ENCODE data around the gene MATCAP1. TPM values are rescaled to one million over a fixed set of nuclear protein-coding genes. Genes with fewer than 3 reads are reported as not detected.

The MATCAP1 gene
- polyA plus RNA-seq, 2 of the 4 experiments (the other 2 are of a cell fraction): 7.5 to 20.8 TPM

- POLR2A ChIA-PET: no interaction called here
- no peak for DNase-seq (ENCODE audit: low read depth in 1 of 2, low spot score in 1 of 2)
- no peak for FAIRE-seq
- CTCF ChIA-PET: interaction anchor here (1.0 to 15.6 kb wide), 9 partner anchors 9 to 250 kb away, joined by 3 to 193 read pairs (median 4); partner anchors contain the start of genes B3GNT9, FBXL8 and TRADD
- ATAC-seq: no peak
- Histone ChIP-seq H3K4me3 (no peak overlapping the region), H3K4me1 (no peaks in the 10 kb centered on the region), H3K9me3 (no peaks in the 10 kb centered on the region), H3K27ac (no peak overlapping the region), H3K4me2 (no peak overlapping the region)
- 92% methylated on average over 2 of the region's 2 CpGs for WGBS (ENCODE audit: missing lambda C conversion rate)
- TF ChIP-seq MAFK (IDR thresholded peaks at IDR 0.05; ENCODE audit: partially characterized antibody): no peak
- TF ChIP-seq, protein P1, sequence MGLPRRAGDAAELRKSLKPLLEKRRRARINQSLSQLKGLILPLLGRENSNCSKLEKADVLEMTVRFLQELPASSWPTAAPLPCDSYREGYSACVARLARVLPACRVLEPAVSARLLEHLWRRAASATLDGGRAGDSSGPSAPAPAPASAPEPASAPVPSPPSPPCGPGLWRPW (IDR thresholded peaks at IDR 0.05): no peak
- TF ChIP-seq, protein P2, sequence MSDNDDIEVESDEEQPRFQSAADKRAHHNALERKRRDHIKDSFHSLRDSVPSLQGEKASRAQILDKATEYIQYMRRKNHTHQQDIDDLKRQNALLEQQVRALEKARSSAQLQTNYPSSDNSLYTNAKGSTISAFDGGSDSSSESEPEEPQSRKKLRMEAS (IDR thresholded peaks at IDR 0.05): no peak
- no peak for TF ChIP-seq HEYL (CRISPR knock-in tag; IDR thresholded peaks at IDR 0.05)
Observed at GRCh38 chr16:67144943-67145342, 38.8 kb downstream of the MATCAP1 start.

DNA sequence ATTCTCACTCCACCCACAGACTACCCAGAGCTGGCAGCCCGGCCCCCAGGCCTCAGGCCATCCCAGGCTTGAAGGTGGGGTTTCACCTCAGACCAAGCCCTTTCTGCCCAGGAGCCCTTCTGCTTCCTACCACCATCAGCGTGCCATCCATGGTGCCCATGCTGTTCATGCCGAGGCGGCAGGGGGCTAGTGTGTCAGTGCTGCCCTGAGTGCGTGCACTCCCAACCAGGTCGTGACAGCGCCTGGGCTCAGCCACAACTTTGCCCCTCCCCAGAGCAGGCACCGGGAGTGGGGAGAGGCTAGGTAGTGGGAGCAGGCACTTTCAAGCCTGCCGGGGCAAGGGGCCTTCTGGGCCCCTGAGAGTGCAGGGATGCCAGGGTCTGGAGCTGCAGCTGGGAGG lies 41.4 kb downstream of the MATCAP1 start:
- no peak for TF ChIP-seq ZFP36 (IDR thresholded peaks at IDR 0.05; ENCODE audit: borderline replicate concordance, partially characterized antibody)
- no peak for TF ChIP-seq ATOH8 (CRISPR knock-in tag; IDR thresholded peaks at IDR 0.05; ENCODE audit: low read depth)
- TF ChIP-seq RNF2 (IDR thresholded peaks at IDR 0.05; ENCODE audit: borderline replicate concordance, low read depth): no peak
- no peak for TF ChIP-seq HDAC2 (IDR thresholded peaks at IDR 0.05)
- TF ChIP-seq, protein P3, sequence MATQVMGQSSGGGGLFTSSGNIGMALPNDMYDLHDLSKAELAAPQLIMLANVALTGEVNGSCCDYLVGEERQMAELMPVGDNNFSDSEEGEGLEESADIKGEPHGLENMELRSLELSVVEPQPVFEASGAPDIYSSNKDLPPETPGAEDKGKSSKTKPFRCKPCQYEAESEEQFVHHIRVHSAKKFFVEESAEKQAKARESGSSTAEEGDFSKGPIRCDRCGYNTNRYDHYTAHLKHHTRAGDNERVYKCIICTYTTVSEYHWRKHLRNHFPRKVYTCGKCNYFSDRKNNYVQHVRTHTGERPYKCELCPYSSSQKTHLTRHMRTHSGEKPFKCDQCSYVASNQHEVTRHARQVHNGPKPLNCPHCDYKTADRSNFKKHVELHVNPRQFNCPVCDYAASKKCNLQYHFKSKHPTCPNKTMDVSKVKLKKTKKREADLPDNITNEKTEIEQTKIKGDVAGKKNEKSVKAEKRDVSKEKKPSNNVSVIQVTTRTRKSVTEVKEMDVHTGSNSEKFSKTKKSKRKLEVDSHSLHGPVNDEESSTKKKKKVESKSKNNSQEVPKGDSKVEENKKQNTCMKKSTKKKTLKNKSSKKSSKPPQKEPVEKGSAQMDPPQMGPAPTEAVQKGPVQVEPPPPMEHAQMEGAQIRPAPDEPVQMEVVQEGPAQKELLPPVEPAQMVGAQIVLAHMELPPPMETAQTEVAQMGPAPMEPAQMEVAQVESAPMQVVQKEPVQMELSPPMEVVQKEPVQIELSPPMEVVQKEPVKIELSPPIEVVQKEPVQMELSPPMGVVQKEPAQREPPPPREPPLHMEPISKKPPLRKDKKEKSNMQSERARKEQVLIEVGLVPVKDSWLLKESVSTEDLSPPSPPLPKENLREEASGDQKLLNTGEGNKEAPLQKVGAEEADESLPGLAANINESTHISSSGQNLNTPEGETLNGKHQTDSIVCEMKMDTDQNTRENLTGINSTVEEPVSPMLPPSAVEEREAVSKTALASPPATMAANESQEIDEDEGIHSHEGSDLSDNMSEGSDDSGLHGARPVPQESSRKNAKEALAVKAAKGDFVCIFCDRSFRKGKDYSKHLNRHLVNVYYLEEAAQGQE (IDR thresholded peaks at IDR 0.05): no peak
- no peak for TF ChIP-seq TP53 (CRISPR knock-in tag; IDR thresholded peaks at IDR 0.05)
- TF ChIP-seq CBX2 (IDR thresholded peaks at IDR 0.05; ENCODE audit: borderline replicate concordance, low read depth): no peak
- TF ChIP-seq ZSCAN20 (CRISPR knock-in tag; IDR thresholded peaks at IDR 0.05): no peak
- no peak for TF ChIP-seq NPAS2 (CRISPR knock-in tag; IDR thresholded peaks at IDR 0.05; ENCODE audit: borderline replicate concordance)
- TF ChIP-seq PHF8 (IDR thresholded peaks at IDR 0.05; ENCODE audit: borderline replicate concordance, low read depth): no peak
- Histone ChIP-seq H3K4me1 (no peaks in the 10 kb centered on the region), H3K27ac (no peak overlapping the region), H3K4me2 (no peak overlapping the region), H3K9me3 (no peaks in the 10 kb centered on the region), H3K4me3 (no peak overlapping the region)
- ChIA-PET CTCF (interaction anchor here (0.8 to 15.6 kb wide), 3 partner anchors 10 to 18 kb away, joined by 3 to 193 read pairs (median 6); partner anchors contain the start of gene B3GNT9), POLR2A (no interaction called here)
- FAIRE-seq (no peak), ATAC-seq (no peak), DNase-seq (ENCODE audit: low read depth in 1 of 2, low spot score in 1 of 2) (no peak)
- 98% methylated on average over 7 of the region's 9 CpGs for WGBS (ENCODE audit: missing lambda C conversion rate)

GRCh38 chr16:67141391-67141790 lies 42.4 kb downstream of the MATCAP1 start:
- CTCF ChIA-PET: interaction anchor here (0.8 to 15.6 kb wide), 7 partner anchors 9 to 187 kb away, joined by 3 to 193 read pairs (median 6); partner anchors contain the start of genes B3GNT9 and CES3
- WGBS (ENCODE audit: missing lambda C conversion rate): 90% methylated on average over 8 of the region's 13 CpGs
- H3K4me1 ChIP-seq: no peaks in the 10 kb centered on the region
- TF ChIP-seq POLR2A (IDR thresholded peaks at IDR 0.05; ENCODE audit: low read length): no peak
- no peak for TF ChIP-seq JUN (IDR thresholded peaks at IDR 0.05)
- TF ChIP-seq BHLHE40 (IDR thresholded peaks at IDR 0.05; ENCODE audit: low read depth, low read length): no peak
- TF ChIP-seq EP300 (IDR thresholded peaks at IDR 0.05): no peak
- no peak for TF ChIP-seq CEBPB (IDR thresholded peaks at IDR 0.05)
- TF ChIP-seq ELK1 (IDR thresholded peaks at IDR 0.05; ENCODE audit: low read depth, low read length): no peak
- no peak for TF ChIP-seq RFX5 (IDR thresholded peaks at IDR 0.05)
- no peak for TF ChIP-seq TFCP2L1 (CRISPR knock-in tag; IDR thresholded peaks at IDR 0.05)
- no peak for TF ChIP-seq KDM1A (IDR thresholded peaks at IDR 0.05; ENCODE audit: low read depth)
- no peak for TF ChIP-seq CTCF (IDR thresholded peaks at IDR 0.05)
- TF ChIP-seq PBX3 (IDR thresholded peaks at IDR 0.05): no peak
- DNase-seq (ENCODE audit: low read depth in 1 of 2, low spot score in 1 of 2): no peak
- H3K27ac ChIP-seq: no peak overlapping the region
- FAIRE-seq: no peak
- POLR2A ChIA-PET: interaction anchor here (1.2 kb wide), 1 partner anchor 9 kb away, joined by 3 read pairs; the partner anchor contains the start of gene B3GNT9
- H3K4me2 ChIP-seq: no peak overlapping the region
- no peak overlapping the region for H3K4me3 ChIP-seq
- H3K9me3 ChIP-seq: no peaks in the 10 kb centered on the region
- ATAC-seq: no peak
